ENCODE measurements around the gene TPBGL. TPM values are rescaled to one million over a fixed set of nuclear protein-coding genes. Genes with fewer than 3 reads are reported as not detected.

The TPBGL gene
- total RNA-seq, 1 donor from 2014 or later: 7.0 TPM

GRCh38 chr11:75280770-75281468 lies 40.3 kb downstream of the TPBGL start:
- Mint-ChIP-seq H3K36me3 (ENCODE audit: low read depth, unreplicated experiment) (peaks cover 57% of the 10 kb centered on the region), H3K27me3 (ENCODE audit: unreplicated experiment) (peaks cover 13% of the 10 kb centered on the region), H3K27ac (ENCODE audit: unreplicated experiment) (peak overlapping the region; percentile 79), H3K4me1 (ENCODE audit: unreplicated experiment) (peaks cover 43% of the 10 kb centered on the region), H3K9me3 (ENCODE audit: unreplicated experiment) (no peaks in the 10 kb centered on the region), H3K4me3 (ENCODE audit: unreplicated experiment) (peak overlapping the region; percentile 76)
- peak; percentile 48 for DNase-seq (ENCODE audit: low spot score)
- TF ChIP-seq CTCF (IDR thresholded peaks at IDR 0.05; ENCODE audit: unreplicated experiment): no peak

- no peak overlapping the region for H3K4me3 Mint-ChIP-seq (ENCODE audit: unreplicated experiment)
- TF ChIP-seq CTCF (IDR thresholded peaks at IDR 0.05; ENCODE audit: unreplicated experiment): no peak
- no peaks in the 10 kb centered on the region for H3K9me3 Mint-ChIP-seq (ENCODE audit: unreplicated experiment)
- peaks cover 13% of the 10 kb centered on the region for H3K27me3 Mint-ChIP-seq (ENCODE audit: unreplicated experiment)
- peaks cover 54% of the 10 kb centered on the region for H3K36me3 Mint-ChIP-seq (ENCODE audit: low read depth, unreplicated experiment)
- peak overlapping the region; percentile 79 for H3K27ac Mint-ChIP-seq (ENCODE audit: unreplicated experiment)
- peaks cover 36% of the 10 kb centered on the region for H3K4me1 Mint-ChIP-seq (ENCODE audit: unreplicated experiment)
- DNase-seq (ENCODE audit: low spot score): no peak
These were observed 41.0 kb downstream of the TPBGL start for GRCh38 chr11:75281469-75282095.

- H3K4me1 Mint-ChIP-seq (ENCODE audit: unreplicated experiment): peaks cover 34% of the 10 kb centered on the region
- H3K27ac Mint-ChIP-seq (ENCODE audit: unreplicated experiment): no peak overlapping the region
- peaks cover 54% of the 10 kb centered on the region for H3K36me3 Mint-ChIP-seq (ENCODE audit: low read depth, unreplicated experiment)
These were observed 42.9 kb downstream of the TPBGL start for GRCh38 chr11:75283391-75283931.

GRCh38 chr11:75285776-75286360 lies 45.3 kb downstream of the TPBGL start:
- peaks cover 52% of the 10 kb centered on the region for H3K36me3 Mint-ChIP-seq (ENCODE audit: low read depth, unreplicated experiment)
- peaks cover 25% of the 10 kb centered on the region for H3K4me1 Mint-ChIP-seq (ENCODE audit: unreplicated experiment)
- TF ChIP-seq CTCF (IDR thresholded peaks at IDR 0.05; ENCODE audit: unreplicated experiment): no peak
- H3K27ac Mint-ChIP-seq (ENCODE audit: unreplicated experiment): no peak overlapping the region
- H3K9me3 Mint-ChIP-seq (ENCODE audit: unreplicated experiment): no peaks in the 10 kb centered on the region
- H3K27me3 Mint-ChIP-seq (ENCODE audit: unreplicated experiment): peaks cover 18% of the 10 kb centered on the region
- H3K4me3 Mint-ChIP-seq (ENCODE audit: unreplicated experiment): no peak overlapping the region
- no peak for DNase-seq (ENCODE audit: low spot score)

More at GRCh38 chr11:75283391-75283931, 42.9 kb downstream of the TPBGL start:
- no peak for DNase-seq (ENCODE audit: low spot score)
- Mint-ChIP-seq H3K9me3 (ENCODE audit: unreplicated experiment) (no peaks in the 10 kb centered on the region), H3K27me3 (ENCODE audit: unreplicated experiment) (peaks cover 20% of the 10 kb centered on the region), H3K4me3 (ENCODE audit: unreplicated experiment) (no peak overlapping the region)
- no peak for TF ChIP-seq CTCF (IDR thresholded peaks at IDR 0.05; ENCODE audit: unreplicated experiment)
